HepG2 (cell line): ENCODE data around the gene ATR. TPM values are rescaled to one million over a fixed set of nuclear protein-coding genes. Genes with fewer than 3 reads are reported as not detected.

Experiments used
- ATAC-seq: fragments of 200-7000 bp; cut with Tn5 transposase; 3 replicates; pipeline ENCODE4 v1.9.1; 2020; ENCODE audit warnings: mild to moderate bottlenecking, moderate library complexity
- BruUV-seq: library from RNA; stranded (reverse); fragments of 400-500 nt; replicated peaks from 2 replicates; lab custom pipeline; 2021; lab: Mats Ljungman, UMichigan
- CTCF ChIA-PET: fragments of 300-600 bp; formaldehyde crosslinking; extraction: SDS; loops from one replicate; lab custom pipeline; 2021; ENCODE audit warnings: low total read pairs, inconsistent platforms, low intra/inter-chr PET ratio; lab: Yijun Ruan, JAX
- POLR2A ChIA-PET: fragments of 350-600 bp; sonication (Branson Sonifier 250); formaldehyde crosslinking; loops from one replicate; lab custom pipeline; 2020; ENCODE audit warnings: antibody characterized with exemption, inconsistent platforms; lab: Yijun Ruan, JAX
- DNase-seq: peaks from one replicate; pipeline ENCODE4 v3.0.0-alpha.2; 2015; ENCODE audit warnings: low spot score
- FAIRE-seq: peaks from 3 replicates; lab custom pipeline; 2011; peaks lifted over from hg19 to GRCh38; lab: Jason Lieb, UNC
- H2AFZ ChIP-seq: one replicate; pipeline ENCODE4 v1.6.1; 2011; ENCODE audit warnings: low read length, inconsistent platforms
- H3K27ac ChIP-seq: fragments of 300-600 bp; 3 replicates; pipeline ENCODE4 v1.8.0; 2011; ENCODE audit warnings: mixed run types, mild to moderate bottlenecking, mixed read lengths, low read length, inconsistent platforms; ENCODE audit not compliant: insufficient read depth; ENCODE audit errors: extremely low read length
- H3K27me3 ChIP-seq, 2 experiments: fragments of 200-600 bp in 1 of 2; 2 replicates in 1 of 2; 3 replicates in 1 of 2; pipeline versions ENCODE4 v1.6.0 to v1.8.0; 2011; ENCODE audit warnings: low read length in 2 of 2, mild to moderate bottlenecking in 2 of 2, moderate library complexity in 2 of 2, inconsistent platforms in 1 of 2; ENCODE audit not compliant: insufficient read depth in 2 of 2, control insufficient read depth in 1 of 2
- H3K36me3 ChIP-seq, 2 experiments: fragments of 200-600 bp in 1 of 2; replicated peaks in 1 of 2; 2 replicates in 1 of 2; 3 replicates in 1 of 2; pipeline versions ENCODE4 v1.5.1 to v1.8.0; 2011; ENCODE audit warnings: low read length in 2 of 2, inconsistent platforms in 1 of 2; ENCODE audit not compliant: insufficient read depth in 2 of 2, control insufficient read depth in 1 of 2
- H3K4me1 ChIP-seq: 2 replicates; pipeline ENCODE4 v1.5.1; 2012; ENCODE audit warnings: low read length, inconsistent platforms; ENCODE audit not compliant: insufficient read depth
- H3K4me2 ChIP-seq: 2 replicates; pipeline ENCODE4 v1.6.0; 2011; ENCODE audit warnings: low read depth, low read length, inconsistent platforms
- H3K4me3 ChIP-seq, 3 experiments: fragments of 200-600 bp in 1 of 3; sonication (generic), shearing (Covaris generic) in 1 of 3; replicated peaks in 1 of 3; 2 replicates each; pipeline ENCODE4 v1.5.1; 2011 to 2016; ENCODE audit warnings: low read length in 3 of 3, inconsistent platforms in 2 of 3, low read depth in 2 of 3, mild to moderate bottlenecking in 2 of 3, control low read depth in 1 of 3, mixed read lengths in 1 of 3; ENCODE audit not compliant: insufficient read depth in 1 of 3
- H3K79me2 ChIP-seq: one replicate; pipeline ENCODE4 v1.6.1; 2011; ENCODE audit warnings: low read length, inconsistent platforms; ENCODE audit not compliant: insufficient read depth
- H3K9ac ChIP-seq: 2 replicates; pipeline ENCODE4 v1.6.0; 2011; ENCODE audit warnings: mild to moderate bottlenecking, low read depth, low read length, inconsistent platforms; ENCODE audit not compliant: insufficient read depth
- H3K9me3 ChIP-seq: 2 replicates; pipeline ENCODE4 v1.5.1; 2012; ENCODE audit warnings: mild to moderate bottlenecking, low read length
- H4K20me1 ChIP-seq: 2 replicates; pipeline ENCODE4 v1.6.0; 2011; ENCODE audit warnings: inconsistent platforms, mild to moderate bottlenecking, low read length, moderate library complexity; ENCODE audit not compliant: insufficient read depth
- ADNP ChIP-seq: sonication (generic); formaldehyde crosslinking; IDR thresholded peaks from 2 replicates; pipeline ENCODE4 v1.4.0; 2020; ENCODE audit warnings: missing genetic modification reagents
- ATF7 ChIP-seq, 2 experiments: fragments of 450-650 bp in 1 of 2; sonication (generic) in 1 of 2; formaldehyde crosslinking in 1 of 2; IDR thresholded peaks; 2 replicates each; pipeline versions ENCODE4 v1.4.0 to v1.6.1; 2016 to 2020; ENCODE audit warnings: antibody characterized with exemption in 1 of 2, mild to moderate bottlenecking in 1 of 2, missing genetic modification reagents in 1 of 2
- CEBPB ChIP-seq: IDR thresholded peaks from 2 replicates; pipeline ENCODE4 v1.6.1; 2011; ENCODE audit warnings: low read depth, low read length, improper control_type of control experiment, borderline replicate concordance
- CEBPG ChIP-seq: IDR thresholded peaks from 2 replicates; pipeline ENCODE4 v1.6.1; 2016
- CENPT ChIP-seq: sonication (generic); formaldehyde crosslinking; IDR thresholded peaks from 2 replicates; pipeline ENCODE4 v1.8.0; 2022; ENCODE audit warnings: low read depth, mild to moderate bottlenecking, moderate library complexity, missing genetic modification reagents
- EEA1 ChIP-seq: sonication (generic); formaldehyde crosslinking; IDR thresholded peaks from 2 replicates; pipeline ENCODE4 v1.5.1; 2020; ENCODE audit warnings: mild to moderate bottlenecking, missing genetic modification reagents, borderline replicate concordance
- FOXO1 ChIP-seq: sonication (generic); formaldehyde crosslinking; IDR thresholded peaks from 2 replicates; pipeline ENCODE4 v1.4.0; 2020; ENCODE audit warnings: missing genetic modification reagents
- TRIM22 ChIP-seq: fragments of 450-650 bp; IDR thresholded peaks from 2 replicates; pipeline ENCODE4 v1.6.1; 2017
- YY1 ChIP-seq: IDR thresholded peaks from 2 replicates; pipeline ENCODE4 v1.6.1; 2011; ENCODE audit warnings: low read length, low read depth, moderate library complexity, mild to moderate bottlenecking; ENCODE audit not compliant: insufficient read depth, insufficient replicate concordance
- ZNF274 ChIP-seq: sonication (generic); formaldehyde crosslinking; IDR thresholded peaks from 2 replicates; pipeline ENCODE4 v1.5.1; 2020; ENCODE audit warnings: mild to moderate bottlenecking, missing genetic modification reagents
- ZNF510 ChIP-seq: sonication (generic); formaldehyde crosslinking; IDR thresholded peaks from 2 replicates; pipeline ENCODE4 v1.4.0; 2020; ENCODE audit warnings: low read depth, mild to moderate bottlenecking, missing genetic modification reagents
- ZNF576 ChIP-seq: sonication (generic); formaldehyde crosslinking; IDR thresholded peaks from 2 replicates; pipeline ENCODE4 v1.4.0; 2020; ENCODE audit warnings: mild to moderate bottlenecking, missing genetic modification reagents
- ZNF678 ChIP-seq: sonication (generic); formaldehyde crosslinking; IDR thresholded peaks from 2 replicates; pipeline ENCODE4 v1.4.0; 2020; ENCODE audit warnings: mild to moderate bottlenecking, missing genetic modification reagents
- WGBS: methylation state at CpG from one replicate; pipeline ENCODE4 v1.1.6; 2017; ENCODE audit warnings: low lambda C conversion rate; 5-methylcytosine and 5-hydroxymethylcytosine counted together
- in situ Hi-C: cut with HindIII; loops from 2 replicates; pipeline ENCODE4 v1.10.0; 2017; ENCODE audit warnings: low pct_unique_long_range_greater_than_20kb; ENCODE audit not compliant: extremely low pct_ligation_motif_present
- intact Hi-C: fragments of 100-400 bp; cut with micrococcal nuclease; formaldehyde crosslinking; loops from one replicate; pipeline ENCODE4 v1.10.0; 2022; ENCODE audit not compliant: unreplicated experiment
- polyA plus RNA-seq, 8 experiments: library from polyadenylated mRNA; depleted of rRNA in 3 of 8; stranded (reverse) in 7 of 8; unstranded in 1 of 8; fragments of >200 nt; fragmentation: Illumina TruSeq in 4 of 8; extraction: Trizol in 4 of 8; gene quantifications; 2 replicates each; pipeline versions ENCODE4 v1.2.1 to v1.2.3, GENCODE V29; 2011 to 2016; ENCODE audit warnings: low read depth in 4 of 8, missing spikeins in 1 of 8, mixed read lengths in 1 of 8; ENCODE audit not compliant: insufficient read depth in 1 of 8
- total RNA-seq, 5 experiments: library from RNA; depleted of rRNA; stranded (reverse); fragments of >200 nt; fragmentation: Illumina TruSeq; extraction: Trizol; gene quantifications; 2 replicates each; pipeline ENCODE4 v1.2.3, GENCODE V29; 2016; ENCODE audit warnings: low read depth in 1 of 5
- TF ChIP-seq, protein P1 (sequence below): sonication (generic); formaldehyde crosslinking; IDR thresholded peaks from 2 replicates; pipeline ENCODE4 v1.5.0; 2020; ENCODE audit warnings: missing genetic modification reagents
- TF ChIP-seq, protein P2 (sequence below): sonication (generic); formaldehyde crosslinking; IDR thresholded peaks from 2 replicates; pipeline ENCODE4 v1.4.0; 2020; ENCODE audit warnings: mild to moderate bottlenecking, missing genetic modification reagents

The ATR gene
- total and polyA plus RNA-seq, 2 of the 13 experiments (the other 11 are each of a cell fraction or from before 2014, with no cell fraction given): 6.6 to 17.0 TPM

GRCh38 chr3:142470826-142471225 is 107.7 kb downstream of the ATR start:
- 97% methylated on average over 4 of the region's 4 CpGs for WGBS
- intact Hi-C loops (no loop called here), in situ Hi-C loops (no loop called here)
- no peak for TF ChIP-seq ZNF510 (CRISPR knock-in tag)
- TF ChIP-seq CEBPB: peak; percentile 82
- no peak for TF ChIP-seq YY1
- TF ChIP-seq CEBPG: peak; percentile 27; the same call in 1 of the 2 replicates
- no peak for TF ChIP-seq ADNP (CRISPR knock-in tag)
- TF ChIP-seq, protein P1, sequence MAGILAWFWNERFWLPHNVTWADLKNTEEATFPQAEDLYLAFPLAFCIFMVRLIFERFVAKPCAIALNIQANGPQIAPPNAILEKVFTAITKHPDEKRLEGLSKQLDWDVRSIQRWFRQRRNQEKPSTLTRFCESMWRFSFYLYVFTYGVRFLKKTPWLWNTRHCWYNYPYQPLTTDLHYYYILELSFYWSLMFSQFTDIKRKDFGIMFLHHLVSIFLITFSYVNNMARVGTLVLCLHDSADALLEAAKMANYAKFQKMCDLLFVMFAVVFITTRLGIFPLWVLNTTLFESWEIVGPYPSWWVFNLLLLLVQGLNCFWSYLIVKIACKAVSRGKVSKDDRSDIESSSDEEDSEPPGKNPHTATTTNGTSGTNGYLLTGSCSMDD (CRISPR knock-in tag): no peak
- TF ChIP-seq ZNF678 (CRISPR knock-in tag): no peak
- no peak for TF ChIP-seq EEA1 (CRISPR knock-in tag)
- no peak for TF ChIP-seq CENPT (CRISPR knock-in tag)
- FAIRE-seq (no peak), ATAC-seq (no peak), DNase-seq (no peak)
- H3K4me2 ChIP-seq: no peak overlapping the region
- no peak overlapping the region for H3K4me3 ChIP-seq
- no peaks in the 10 kb centered on the region for H4K20me1 ChIP-seq
- no peaks in the 10 kb centered on the region for H3K27me3 ChIP-seq
- CTCF ChIA-PET: no interaction called here
- H3K4me1 ChIP-seq: no peaks in the 10 kb centered on the region
- no peak overlapping the region for H3K27ac ChIP-seq
- H3K9ac ChIP-seq: no peak overlapping the region
- no peaks in the 10 kb centered on the region for H3K36me3 ChIP-seq
- H2AFZ ChIP-seq: no peak overlapping the region
- no peaks in the 10 kb centered on the region for H3K9me3 ChIP-seq
- no peaks in the 10 kb centered on the region for H3K79me2 ChIP-seq
- POLR2A ChIA-PET: no interaction called here
- BruUV-seq: no TSS peak

DNA sequence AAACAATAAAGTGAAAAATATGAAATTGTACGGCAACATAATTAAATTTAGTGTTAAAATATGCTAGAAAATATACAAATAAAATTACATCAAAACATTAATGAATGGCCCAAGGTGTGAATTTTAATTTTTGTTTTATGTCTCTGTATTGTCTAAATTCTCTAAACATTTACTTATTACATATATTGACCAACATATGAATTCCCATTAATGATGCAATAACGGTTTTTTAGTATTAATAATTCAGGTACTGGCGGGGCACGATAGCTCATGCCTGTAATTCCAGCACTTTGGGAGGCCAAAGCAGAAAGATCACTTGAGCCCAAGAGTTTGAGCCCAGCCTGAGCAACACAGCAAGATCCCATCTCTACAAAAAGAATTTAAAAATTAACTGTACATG is 110.1 kb downstream of the ATR start:
- H3K27me3 ChIP-seq: no peaks in the 10 kb centered on the region
- no peak for FAIRE-seq
- H3K36me3 ChIP-seq: no peaks in the 10 kb centered on the region
- no peaks in the 10 kb centered on the region for H3K9me3 ChIP-seq
- WGBS: 96% methylated on average over 4 of the region's 4 CpGs
- in situ Hi-C loops: no loop called here
- CTCF ChIA-PET: no interaction called here
- no peaks in the 10 kb centered on the region for H4K20me1 ChIP-seq
- no peak overlapping the region for H3K4me3 ChIP-seq
- intact Hi-C loops: no loop called here
- H3K4me2 ChIP-seq: no peak overlapping the region
- no peaks in the 10 kb centered on the region for H3K79me2 ChIP-seq
- H3K27ac ChIP-seq: no peak overlapping the region
- BruUV-seq: no TSS peak
- H2AFZ ChIP-seq: no peak overlapping the region
- no peaks in the 10 kb centered on the region for H3K4me1 ChIP-seq
- no peak overlapping the region for H3K9ac ChIP-seq
- no peak for DNase-seq
- POLR2A ChIA-PET: no interaction called here
- TF ChIP-seq ZNF274 (CRISPR knock-in tag) (no peak), FOXO1 (CRISPR knock-in tag) (no peak), TRIM22 (no peak), ZNF576 (CRISPR knock-in tag) (no peak), ATF7 (IDR thresholded peaks at IDR 0.05) (peak; percentile 34; the same call in 1 of the 2 replicates), ATF7 (CRISPR knock-in tag; IDR thresholded peaks at IDR 0.05) (no peak)
- TF ChIP-seq, protein P2, sequence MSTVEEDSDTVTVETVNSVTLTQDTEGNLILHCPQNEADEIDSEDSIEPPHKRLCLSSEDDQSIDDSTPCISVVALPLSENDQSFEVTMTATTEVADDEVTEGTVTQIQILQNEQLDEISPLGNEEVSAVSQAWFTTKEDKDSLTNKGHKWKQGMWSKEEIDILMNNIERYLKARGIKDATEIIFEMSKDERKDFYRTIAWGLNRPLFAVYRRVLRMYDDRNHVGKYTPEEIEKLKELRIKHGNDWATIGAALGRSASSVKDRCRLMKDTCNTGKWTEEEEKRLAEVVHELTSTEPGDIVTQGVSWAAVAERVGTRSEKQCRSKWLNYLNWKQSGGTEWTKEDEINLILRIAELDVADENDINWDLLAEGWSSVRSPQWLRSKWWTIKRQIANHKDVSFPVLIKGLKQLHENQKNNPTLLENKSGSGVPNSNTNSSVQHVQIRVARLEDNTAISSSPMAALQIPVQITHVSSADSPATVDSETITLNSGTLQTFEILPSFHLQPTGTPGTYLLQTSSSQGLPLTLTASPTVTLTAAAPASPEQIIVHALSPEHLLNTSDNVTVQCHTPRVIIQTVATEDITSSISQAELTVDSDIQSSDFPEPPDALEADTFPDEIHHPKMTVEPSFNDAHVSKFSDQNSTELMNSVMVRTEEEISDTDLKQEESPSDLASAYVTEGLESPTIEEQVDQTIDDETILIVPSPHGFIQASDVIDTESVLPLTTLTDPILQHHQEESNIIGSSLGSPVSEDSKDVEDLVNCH: no peak
- TF ChIP-seq, all 625 proteins: peak for 1
- ATAC-seq: no peak
